Thyroid gland (tissue), 4 donors: ENCODE results near the gene SLC8A2.

Experiments used
- CTCF ChIP-seq, 6 experiments: fragments of 200-600 bp in 3 of 6; fragments of 450-650 bp in 3 of 6; sonication (generic) in 3 of 6; IDR thresholded peaks; one replicate each; pipeline ENCODE4 v1.5.1; 2016 to 2019; ENCODE audit warnings: antibody characterized with exemption in 6 of 6, mild to moderate bottlenecking in 2 of 6, inconsistent platforms in 1 of 6, moderate library complexity in 1 of 6
- POLR2A ChIP-seq, 2 donors: fragments of 450-650 bp; IDR thresholded peaks; one replicate each; pipeline ENCODE4 v1.6.1; 2017; ENCODE audit warnings: antibody characterized with exemption in 2 of 2, mild to moderate bottlenecking in 2 of 2, moderate library complexity in 1 of 2

- TF ChIP-seq POLR2A (IDR thresholded peaks at IDR 0.05) (no peak), CTCF (IDR thresholded peaks at IDR 0.05) (no peak)
These were observed 19.2 kb upstream of the SLC8A2 start for GRCh38 chr19:47490847-47491246.
